GM12865 (cell line): ENCODE measurements around the gene ZFYVE28.

ENCODE experiments used
- DNase-seq: peaks from one replicate; pipeline ENCODE4 v3.0.0; 2010; ENCODE audit warnings: low read depth
- H3K4me3 ChIP-seq: 2 replicates; pipeline ENCODE4 v1.5.1; 2011; ENCODE audit warnings: mild to moderate bottlenecking, low read depth, low read length, control low read depth
- TF ChIP-seq, protein P1 (sequence below): IDR thresholded peaks from 2 replicates; pipeline ENCODE4 v1.5.1; 2011; ENCODE audit warnings: low read length, control low read depth, low read depth, inconsistent platforms; ENCODE audit not compliant: insufficient read depth; ENCODE audit errors: missing control alignments

Gene ZFYVE28

DNA sequence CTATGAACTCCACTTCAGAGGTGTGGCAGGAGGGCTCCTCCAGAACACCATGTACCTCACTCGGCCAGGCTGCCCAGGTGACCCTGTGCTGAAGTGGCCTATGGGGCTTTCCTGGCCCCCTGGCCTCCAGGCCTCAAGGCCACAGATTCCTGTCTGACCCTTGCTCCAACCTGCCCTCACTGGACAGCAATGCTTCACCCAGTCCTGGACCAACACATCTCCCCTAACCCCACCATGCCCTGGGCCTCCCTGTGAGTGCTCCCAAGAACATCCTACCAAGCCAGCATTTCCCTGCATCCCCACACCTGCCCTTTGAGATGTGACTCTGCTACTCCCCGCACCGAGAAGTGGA lies 10.5 kb downstream of the ZFYVE28 start:
- DNase-seq: no peak
- H3K4me3 ChIP-seq: no peak overlapping the region
- TF ChIP-seq, protein P1, sequence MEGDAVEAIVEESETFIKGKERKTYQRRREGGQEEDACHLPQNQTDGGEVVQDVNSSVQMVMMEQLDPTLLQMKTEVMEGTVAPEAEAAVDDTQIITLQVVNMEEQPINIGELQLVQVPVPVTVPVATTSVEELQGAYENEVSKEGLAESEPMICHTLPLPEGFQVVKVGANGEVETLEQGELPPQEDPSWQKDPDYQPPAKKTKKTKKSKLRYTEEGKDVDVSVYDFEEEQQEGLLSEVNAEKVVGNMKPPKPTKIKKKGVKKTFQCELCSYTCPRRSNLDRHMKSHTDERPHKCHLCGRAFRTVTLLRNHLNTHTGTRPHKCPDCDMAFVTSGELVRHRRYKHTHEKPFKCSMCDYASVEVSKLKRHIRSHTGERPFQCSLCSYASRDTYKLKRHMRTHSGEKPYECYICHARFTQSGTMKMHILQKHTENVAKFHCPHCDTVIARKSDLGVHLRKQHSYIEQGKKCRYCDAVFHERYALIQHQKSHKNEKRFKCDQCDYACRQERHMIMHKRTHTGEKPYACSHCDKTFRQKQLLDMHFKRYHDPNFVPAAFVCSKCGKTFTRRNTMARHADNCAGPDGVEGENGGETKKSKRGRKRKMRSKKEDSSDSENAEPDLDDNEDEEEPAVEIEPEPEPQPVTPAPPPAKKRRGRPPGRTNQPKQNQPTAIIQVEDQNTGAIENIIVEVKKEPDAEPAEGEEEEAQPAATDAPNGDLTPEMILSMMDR: no peak

DNA sequence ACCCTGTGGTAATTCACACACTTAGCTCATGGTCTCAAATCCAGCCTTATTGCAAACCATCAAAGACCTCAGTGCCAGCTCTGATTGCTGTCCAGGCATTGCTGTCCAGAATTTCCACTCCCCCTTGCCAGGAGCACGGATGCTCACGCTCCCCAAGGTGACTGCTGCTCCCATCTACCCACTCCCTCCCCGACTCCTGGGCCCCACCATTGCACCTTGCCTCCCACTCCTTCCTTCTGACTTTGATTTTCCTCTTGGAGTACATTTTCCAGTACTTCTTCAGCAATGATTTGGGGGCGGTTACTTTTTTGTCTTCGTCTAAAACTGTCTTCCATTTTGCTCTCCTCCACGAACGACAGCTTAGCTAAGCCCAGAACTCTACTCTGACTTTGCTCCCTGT lies 11.5 kb downstream of the ZFYVE28 start:
- DNase-seq: no peak
- no peak overlapping the region for H3K4me3 ChIP-seq
- TF ChIP-seq, protein P1: no peak

DNA sequence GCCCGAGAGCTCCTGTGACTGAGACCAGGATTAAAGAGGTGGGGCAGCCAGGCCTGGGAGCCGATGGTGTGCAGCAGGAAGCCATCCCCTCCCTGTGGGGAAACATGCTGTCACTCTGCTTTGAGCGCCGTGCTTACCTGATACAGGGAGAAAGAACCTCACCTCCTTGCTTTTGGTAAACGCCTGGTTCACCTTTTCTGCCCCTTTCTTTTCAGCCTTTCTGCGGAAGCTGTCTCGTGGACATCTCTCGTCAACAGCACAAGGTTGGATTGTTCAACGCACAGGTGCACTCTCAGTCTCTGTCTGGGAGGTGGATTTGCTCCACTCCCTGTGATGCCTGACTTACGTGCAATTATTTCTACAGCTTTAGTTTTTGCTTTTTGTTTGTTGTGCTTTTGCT lies 12.0 kb downstream of the ZFYVE28 start:
- DNase-seq: no peak

DNA sequence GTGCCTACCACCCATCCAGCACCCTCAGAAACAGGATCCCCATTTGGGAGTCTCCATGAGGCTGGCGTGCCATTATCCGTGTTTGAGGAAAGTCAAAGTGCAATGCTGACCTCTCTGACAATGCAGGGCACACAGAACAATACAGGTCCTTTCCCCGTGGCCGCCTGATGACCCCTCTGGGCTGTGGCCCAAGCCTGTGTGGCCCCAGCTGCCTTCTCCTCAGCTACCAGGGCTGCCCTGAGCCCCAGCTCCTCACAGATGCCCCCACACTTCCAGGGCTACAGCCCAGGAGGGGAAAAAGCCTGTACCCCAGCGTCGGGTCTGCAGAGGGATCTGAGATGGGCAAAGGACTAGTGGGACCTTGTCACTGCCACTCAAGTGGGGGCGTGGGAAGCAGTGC lies 15.5 kb downstream of the ZFYVE28 start:
- TF ChIP-seq, protein P1: no peak
- DNase-seq: no peak
- no peak overlapping the region for H3K4me3 ChIP-seq

More for the DNA sequence above, 12.0 kb downstream of the ZFYVE28 start:
- TF ChIP-seq, protein P1: no peak
- H3K4me3 ChIP-seq: no peak overlapping the region

DNA sequence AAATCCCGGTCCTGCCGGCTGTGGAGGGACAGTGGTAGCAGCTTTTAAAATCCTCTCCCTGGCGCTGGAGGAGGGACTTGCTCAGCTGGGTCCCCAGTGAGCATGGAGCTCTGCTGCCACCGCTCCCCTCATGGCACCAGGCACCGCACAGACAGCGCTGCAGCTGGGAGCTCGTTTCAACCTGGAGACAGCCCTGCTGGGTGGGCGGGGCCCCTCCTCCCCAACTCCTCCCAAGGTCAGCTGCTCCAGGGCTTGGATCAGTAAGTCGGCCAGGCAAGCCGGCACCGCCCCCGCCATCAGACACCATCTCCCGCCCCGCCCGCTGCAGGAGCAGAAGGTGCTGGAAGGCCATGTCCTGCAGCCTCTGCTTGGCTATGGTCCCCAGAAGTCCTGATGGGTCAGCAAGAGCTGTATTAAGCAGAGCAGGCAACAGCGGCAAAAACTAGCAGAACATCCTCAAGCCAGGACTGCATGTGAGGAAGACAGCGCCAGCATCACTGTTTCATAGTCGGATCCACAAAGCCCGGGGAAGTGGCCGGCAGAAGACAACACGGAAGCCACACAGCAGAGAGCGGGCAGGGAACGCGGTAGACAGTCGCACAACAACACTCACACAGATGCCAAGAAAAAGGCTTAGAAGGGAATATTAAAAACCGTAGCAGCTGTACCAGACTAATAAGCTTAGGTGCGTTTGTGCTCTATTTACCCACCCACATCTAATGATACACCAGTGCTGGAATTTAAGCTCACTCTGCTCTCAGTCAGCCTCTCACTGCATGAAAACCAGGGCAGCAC lies 16.2 kb downstream of the ZFYVE28 start:
- DNase-seq: no peak
- TF ChIP-seq, protein P1: no peak
- H3K4me3 ChIP-seq: no peak overlapping the region

DNA sequence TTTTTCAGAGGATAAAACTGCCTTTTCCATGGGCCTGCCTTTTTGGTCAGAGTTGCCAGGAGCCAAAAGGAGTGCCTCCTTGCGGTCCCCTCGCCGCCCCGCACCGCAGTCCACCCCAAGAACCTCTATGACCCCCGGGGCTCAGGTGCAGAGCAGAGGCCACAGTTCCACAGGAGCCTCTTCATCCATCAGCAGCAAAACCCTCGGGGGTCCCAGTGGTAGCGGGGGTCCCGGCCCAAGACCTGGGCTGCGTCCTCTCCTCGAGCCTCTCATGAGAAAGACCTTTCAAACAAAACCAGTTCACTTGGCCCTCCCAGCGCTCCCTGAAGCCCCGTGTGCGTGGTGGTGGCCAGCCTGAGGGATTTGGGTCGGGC lies 16.8 kb downstream of the ZFYVE28 start:
- DNase-seq: no peak
- H3K4me3 ChIP-seq: no peak overlapping the region
- TF ChIP-seq, protein P1: no peak

DNA sequence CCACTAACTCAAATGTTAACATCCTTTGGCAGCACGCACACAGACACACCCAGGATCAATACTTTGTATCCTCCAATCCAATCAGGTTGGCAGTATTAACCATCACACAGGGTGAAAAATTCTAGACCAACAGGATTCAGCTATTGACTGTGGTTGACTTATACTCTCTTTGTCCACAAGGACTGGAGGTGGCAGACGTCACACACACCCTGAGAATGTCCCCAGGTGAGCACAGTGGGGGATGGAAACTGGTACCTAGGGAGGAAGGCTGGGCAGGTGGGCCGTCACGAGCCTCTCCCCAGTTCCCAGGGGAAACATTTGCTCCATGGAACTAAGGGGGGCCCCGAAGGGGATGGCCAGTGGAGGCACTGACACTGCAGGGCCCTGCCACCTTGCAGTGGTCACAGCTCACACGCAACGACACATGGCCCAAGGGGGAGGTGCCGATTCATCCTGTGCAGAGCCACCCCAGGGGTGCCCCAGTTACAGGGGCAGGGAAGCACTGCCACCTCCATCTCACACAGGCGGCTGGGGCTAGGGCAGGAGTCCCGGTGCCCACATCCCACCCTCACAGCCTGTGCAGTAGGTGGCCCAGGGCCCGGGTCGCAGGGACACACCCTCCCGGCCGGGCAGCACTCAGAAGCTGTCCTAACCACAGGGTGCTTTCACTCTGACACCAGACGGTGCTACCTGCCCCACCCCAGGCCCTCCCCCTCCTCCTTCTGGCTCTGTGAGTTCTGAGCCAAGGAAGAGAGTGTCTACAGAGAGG lies 17.4 kb downstream of the ZFYVE28 start:
- H3K4me3 ChIP-seq: no peak overlapping the region
- DNase-seq: peak; percentile 36
- TF ChIP-seq, protein P1: no peak
